Activated CD4-positive, alpha-beta memory T cell treated with anti-CD3 and anti-CD28 coated beads, Interleukin-2, amount 10 ng/mL, durations not matched to agents 7 days and 5 days (primary cell): ENCODE results near the gene KIF13A. TPM values are rescaled to one million over a fixed set of nuclear protein-coding genes. Genes with fewer than 3 reads are reported as not detected.
"Not testable (repeated sequence)": the region's sequence is repeated elsewhere in the genome, so short reads cannot be mapped to it uniquely, and the experiment has no call there.

Experiments used
- CTCF ChIA-PET: fragments of 350-600 bp; sonication (Branson Sonifier 250); formaldehyde crosslinking; loops from one replicate; lab custom pipeline; 2021; ENCODE audit warnings: antibody characterized with exemption, inconsistent platforms; lab: Charles Lee
- POLR2A ChIA-PET: fragments of 350-600 bp; sonication (Branson Sonifier 250); formaldehyde crosslinking; loops from one replicate; lab custom pipeline; 2021; ENCODE audit warnings: antibody characterized with exemption; lab: Charles Lee
- DNase-seq: peaks from one replicate; pipeline ENCODE4 v3.0.0-alpha.2; 2020
- H3K27ac Mint-ChIP-seq: one replicate; pipeline ENCODE4 v1.8.0; 2021; ENCODE audit warnings: mild to moderate bottlenecking, mixed read lengths
- H3K27me3 Mint-ChIP-seq: one replicate; pipeline ENCODE4 v1.8.0; 2021; ENCODE audit warnings: mixed read lengths
- H3K36me3 Mint-ChIP-seq: one replicate; pipeline ENCODE4 v1.8.0; 2021; ENCODE audit warnings: low read depth, mixed read lengths
- H3K4me1 Mint-ChIP-seq: one replicate; pipeline ENCODE4 v1.8.0; 2021; ENCODE audit warnings: mixed read lengths
- H3K4me3 Mint-ChIP-seq: one replicate; pipeline ENCODE4 v1.8.0; 2021; ENCODE audit warnings: mild to moderate bottlenecking, mixed read lengths
- H3K9me3 Mint-ChIP-seq: one replicate; pipeline ENCODE4 v1.8.0; 2021; ENCODE audit warnings: mixed read lengths
- total RNA-seq, 2 experiments: library from RNA; stranded (reverse); gene quantifications; one replicate each; pipeline ENCODE4 v1.2.3, GENCODE V29; 2021

Gene KIF13A
- total RNA-seq, 2 experiments from 2014 or later = not detected

DNA sequence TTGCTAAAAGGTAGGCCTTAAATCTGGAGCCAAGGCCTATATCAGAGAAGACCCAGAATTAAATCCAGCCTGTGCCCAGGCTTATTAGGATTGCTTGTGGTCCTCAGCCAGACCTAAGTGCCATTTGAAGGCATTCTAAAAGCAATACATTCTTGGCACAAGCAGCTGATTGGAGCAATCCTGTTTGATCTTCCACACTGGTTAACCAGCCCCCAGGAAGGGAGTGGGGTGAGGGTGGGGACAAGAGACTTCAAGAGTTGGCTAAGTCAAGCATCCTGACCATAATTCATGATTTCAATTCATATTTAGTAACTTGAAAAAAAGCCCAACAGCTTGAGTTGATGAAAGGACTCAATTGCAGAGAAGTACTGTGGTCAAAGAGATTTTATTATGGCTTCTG, 128.9 kb downstream of the KIF13A start:
- H3K9me3 Mint-ChIP-seq = no peaks in the 10 kb centered on the region
- POLR2A ChIA-PET = no interaction called here

DNA sequence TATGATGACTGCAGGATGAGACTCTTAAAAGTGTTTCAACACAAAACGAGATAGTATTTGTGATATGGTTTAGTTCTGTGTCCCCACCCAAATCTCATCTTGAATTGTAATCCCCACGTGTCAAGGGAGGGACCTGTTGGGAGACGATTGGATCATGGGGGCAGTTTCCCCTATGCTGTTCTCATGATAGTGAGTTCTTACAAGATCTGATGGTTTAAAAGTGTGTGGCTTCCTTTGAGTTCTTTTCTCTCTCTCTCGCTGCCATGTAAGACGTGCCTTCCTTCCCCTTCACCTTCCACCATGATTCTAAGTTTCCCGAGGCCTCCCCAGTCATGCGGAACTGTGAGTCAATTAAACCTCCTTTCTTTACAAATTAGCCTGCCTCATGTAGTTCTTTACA, 130.2 kb downstream of the KIF13A start:
- CTCF ChIA-PET, H3K4me3 Mint-ChIP-seq, H3K9me3 Mint-ChIP-seq, H3K27ac Mint-ChIP-seq, POLR2A ChIA-PET, DNase-seq, H3K36me3 Mint-ChIP-seq, H3K4me1 Mint-ChIP-seq: not testable (repeated sequence)
- H3K27me3 Mint-ChIP-seq = peaks cover 15% of the 10 kb centered on the region

More for the DNA sequence above, 128.9 kb downstream of the KIF13A start:
- Mint-ChIP-seq H3K27me3 (peaks cover 12% of the 10 kb centered on the region), H3K27ac (no peak overlapping the region), H3K36me3 (no peaks in the 10 kb centered on the region), H3K4me3 (no peak overlapping the region), H3K4me1 (no peaks in the 10 kb centered on the region)
- CTCF ChIA-PET = no interaction called here
- DNase-seq = no peak

GRCh38 chr6:17856306-17856705, 131.1 kb downstream of the KIF13A start:
- no peaks in the 10 kb centered on the region for H3K36me3 Mint-ChIP-seq
- H3K27me3 Mint-ChIP-seq = peaks cover 15% of the 10 kb centered on the region
- no peaks in the 10 kb centered on the region for H3K9me3 Mint-ChIP-seq
- POLR2A ChIA-PET = no interaction called here
- no peak for DNase-seq
- H3K4me3 Mint-ChIP-seq = no peak overlapping the region
- H3K27ac Mint-ChIP-seq = no peak overlapping the region
- CTCF ChIA-PET = no interaction called here
- H3K4me1 Mint-ChIP-seq = no peaks in the 10 kb centered on the region

DNA sequence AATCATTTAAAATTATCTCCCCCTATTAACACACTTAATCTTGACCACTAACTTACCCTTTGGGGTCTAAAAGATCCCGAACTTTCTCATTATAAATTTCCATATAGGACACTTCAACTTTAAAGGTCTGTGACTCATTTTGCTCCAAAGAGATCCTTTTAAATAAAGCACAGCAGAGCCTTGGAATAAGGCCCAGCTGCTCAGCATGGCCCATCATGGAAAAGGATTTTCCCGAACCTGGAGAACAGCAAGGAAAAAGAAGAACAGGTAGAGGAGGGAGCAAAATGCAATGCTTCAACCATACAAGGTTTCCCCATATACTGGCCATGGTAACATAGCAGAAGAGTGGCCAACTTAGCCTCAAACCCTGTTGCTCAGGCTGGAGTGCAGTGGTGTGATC, 132.1 kb downstream of the KIF13A start:
- Mint-ChIP-seq H3K36me3 (no peaks in the 10 kb centered on the region), H3K9me3 (no peaks in the 10 kb centered on the region), H3K27ac (no peak overlapping the region), H3K4me3 (no peak overlapping the region), H3K27me3 (peaks cover 19% of the 10 kb centered on the region), H3K4me1 (no peaks in the 10 kb centered on the region)
- CTCF ChIA-PET = no interaction called here
- POLR2A ChIA-PET = no interaction called here
- DNase-seq = no peak

DNA sequence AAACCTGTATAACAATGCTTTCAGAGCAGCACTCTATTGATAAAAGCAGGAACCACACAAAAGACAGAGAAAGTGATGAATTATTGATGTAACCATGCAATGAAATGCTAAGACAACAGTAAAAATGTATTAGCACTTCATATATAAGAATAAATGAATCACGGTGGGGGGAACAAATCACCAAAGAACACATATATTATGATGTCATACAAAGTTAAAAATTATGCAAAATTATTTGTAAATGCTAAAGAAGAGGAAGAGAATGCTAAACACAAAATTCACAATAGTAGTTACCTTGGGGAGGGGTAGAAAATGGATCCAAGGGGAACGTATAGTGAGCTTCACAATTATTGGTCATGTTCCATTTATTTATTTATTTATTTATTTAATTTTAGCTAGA, 133.9 kb downstream of the KIF13A start:
- Mint-ChIP-seq H3K4me1 (no peaks in the 10 kb centered on the region), H3K4me3 (no peak overlapping the region), H3K27me3 (peaks cover 23% of the 10 kb centered on the region), H3K9me3 (no peaks in the 10 kb centered on the region), H3K27ac (no peak overlapping the region), H3K36me3 (no peaks in the 10 kb centered on the region)
- no peak for DNase-seq
- ChIA-PET CTCF (no interaction called here), POLR2A (no interaction called here)

DNA sequence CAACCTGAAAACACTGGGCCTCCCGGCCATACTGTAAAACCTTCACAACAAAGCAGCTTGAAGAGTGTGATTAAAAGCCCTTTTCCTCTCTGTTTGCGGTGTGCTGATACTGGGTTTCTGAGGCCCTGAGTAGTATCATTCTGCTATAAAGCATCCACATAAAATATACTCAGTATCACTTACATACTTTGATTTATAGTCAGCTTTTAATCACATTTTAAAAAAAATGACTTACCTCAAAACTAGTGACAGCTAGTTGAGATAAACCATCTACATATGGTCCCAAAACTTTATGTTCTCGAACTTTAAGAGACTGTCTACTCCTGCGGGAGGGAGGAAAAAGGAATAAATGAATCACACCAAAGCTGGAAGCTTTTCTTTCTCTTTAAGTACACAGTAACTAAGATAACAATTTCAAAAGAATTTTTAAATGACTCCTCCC, 135.7 kb downstream of the KIF13A start:
- Mint-ChIP-seq H3K4me1 (no peaks in the 10 kb centered on the region), H3K27ac (no peak overlapping the region), H3K4me3 (no peak overlapping the region), H3K27me3 (peaks cover 19% of the 10 kb centered on the region), H3K9me3 (no peaks in the 10 kb centered on the region), H3K36me3 (no peaks in the 10 kb centered on the region)
- CTCF ChIA-PET = no interaction called here
- DNase-seq = no peak
- POLR2A ChIA-PET = no interaction called here

GRCh38 chr6:17851001-17851719, 136.3 kb downstream of the KIF13A start:
- ChIA-PET POLR2A (no interaction called here), CTCF (no interaction called here)
- H3K4me3 Mint-ChIP-seq = no peak overlapping the region
- H3K27ac Mint-ChIP-seq = no peak overlapping the region
- no peaks in the 10 kb centered on the region for H3K4me1 Mint-ChIP-seq
- no peak for DNase-seq
- peaks cover 16% of the 10 kb centered on the region for H3K27me3 Mint-ChIP-seq
- H3K36me3 Mint-ChIP-seq = no peaks in the 10 kb centered on the region
- no peaks in the 10 kb centered on the region for H3K9me3 Mint-ChIP-seq

- H3K27me3 Mint-ChIP-seq = peaks cover 16% of the 10 kb centered on the region
- no peak overlapping the region for H3K27ac Mint-ChIP-seq
- no peaks in the 10 kb centered on the region for H3K9me3 Mint-ChIP-seq
- no peak overlapping the region for H3K4me3 Mint-ChIP-seq
- POLR2A ChIA-PET = no interaction called here
- CTCF ChIA-PET = no interaction called here
- no peaks in the 10 kb centered on the region for H3K4me1 Mint-ChIP-seq
- no peaks in the 10 kb centered on the region for H3K36me3 Mint-ChIP-seq
- no peak for DNase-seq
Observed at GRCh38 chr6:17850281-17850680, 137.2 kb downstream of the KIF13A start.

- H3K36me3 Mint-ChIP-seq = no peaks in the 10 kb centered on the region
- ChIA-PET CTCF (no interaction called here), POLR2A (no interaction called here)
- H3K27ac Mint-ChIP-seq = no peak overlapping the region
- H3K4me3 Mint-ChIP-seq = no peak overlapping the region
- peaks cover 4% of the 10 kb centered on the region for H3K4me1 Mint-ChIP-seq
- H3K9me3 Mint-ChIP-seq = no peaks in the 10 kb centered on the region
- H3K27me3 Mint-ChIP-seq = peaks cover 18% of the 10 kb centered on the region
- no peak for DNase-seq
Observed at GRCh38 chr6:17847203-17847760, 140.2 kb downstream of the KIF13A start.

DNA sequence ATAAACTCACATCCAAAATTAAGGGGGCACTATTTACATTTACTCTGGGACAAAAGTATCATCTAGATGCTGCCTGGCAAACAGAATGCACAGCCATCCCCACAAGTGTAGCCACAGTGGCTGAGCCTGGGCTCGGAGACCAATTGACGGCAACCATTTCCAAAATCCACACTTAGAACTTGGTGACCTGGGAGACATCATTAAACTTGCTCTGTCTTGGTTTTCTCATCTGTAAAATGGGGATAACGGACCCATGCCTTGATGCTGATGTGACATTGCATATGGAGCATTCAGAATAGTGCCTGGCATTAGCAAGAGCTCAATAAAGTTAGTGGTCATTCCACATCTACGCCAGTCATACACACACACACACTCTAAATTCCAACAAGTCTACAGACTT, 140.7 kb downstream of the KIF13A start:
- H3K27ac Mint-ChIP-seq = no peak overlapping the region
- no peak for DNase-seq
- peaks cover 18% of the 10 kb centered on the region for H3K27me3 Mint-ChIP-seq

GRCh38 chr6:17845598-17845997, 141.8 kb downstream of the KIF13A start:
- H3K36me3 Mint-ChIP-seq = no peaks in the 10 kb centered on the region
- DNase-seq = no peak
- H3K4me3 Mint-ChIP-seq = no peak overlapping the region
- H3K9me3 Mint-ChIP-seq = no peaks in the 10 kb centered on the region
- H3K4me1 Mint-ChIP-seq = peaks cover 4% of the 10 kb centered on the region
- peaks cover 15% of the 10 kb centered on the region for H3K27me3 Mint-ChIP-seq
- no peak overlapping the region for H3K27ac Mint-ChIP-seq
- POLR2A ChIA-PET = no interaction called here
- CTCF ChIA-PET = interaction anchor here (0.7 kb wide), 3 partner anchors 75 to 689 kb away, joined by 3 to 5 read pairs (median 5); no protein-coding TSS in a partner anchor

More for the DNA sequence above, 140.7 kb downstream of the KIF13A start:
- no peaks in the 10 kb centered on the region for H3K36me3 Mint-ChIP-seq
- POLR2A ChIA-PET = no interaction called here
- H3K4me1 Mint-ChIP-seq = peaks cover 4% of the 10 kb centered on the region
- CTCF ChIA-PET = no interaction called here
- no peak overlapping the region for H3K4me3 Mint-ChIP-seq
- no peaks in the 10 kb centered on the region for H3K9me3 Mint-ChIP-seq

- H3K36me3 Mint-ChIP-seq, H3K4me1 Mint-ChIP-seq, POLR2A ChIA-PET, H3K9me3 Mint-ChIP-seq, H3K27ac Mint-ChIP-seq, CTCF ChIA-PET, H3K4me3 Mint-ChIP-seq, DNase-seq: not testable (repeated sequence)
- peaks cover 12% of the 10 kb centered on the region for H3K27me3 Mint-ChIP-seq
Observed at GRCh38 chr6:17844967-17845366, 142.5 kb downstream of the KIF13A start.

- no peaks in the 10 kb centered on the region for H3K9me3 Mint-ChIP-seq
- H3K27me3 Mint-ChIP-seq = peaks cover 18% of the 10 kb centered on the region
- no peak overlapping the region for H3K27ac Mint-ChIP-seq
- H3K4me3 Mint-ChIP-seq = no peak overlapping the region
- ChIA-PET CTCF (no interaction called here), POLR2A (no interaction called here)
- DNase-seq = no peak
- peaks cover 4% of the 10 kb centered on the region for H3K4me1 Mint-ChIP-seq
- H3K36me3 Mint-ChIP-seq = no peaks in the 10 kb centered on the region
Observed at GRCh38 chr6:17842934-17843821, 144.3 kb downstream of the KIF13A start.
